GM19351 (cell line): Measurements from ENCODE around the gene PLCD1.
"Not testable (repeated sequence)": the region's sequence is repeated elsewhere in the genome, so short reads cannot be mapped to it uniquely, and the experiment has no call there.

Source experiments
- ATAC-seq: cut with Tn5 transposase; IDR thresholded peaks from one replicate; pipeline ENCODE4 v1.9.1; 2021; ENCODE audit warnings: mild to moderate bottlenecking, moderate library complexity; ENCODE audit not compliant: unreplicated experiment

PLCD1 gene

GRCh38 chr3:38038447-38038911 lies 9.0 kb upstream of the PLCD1 start:
- ATAC-seq = no peak

- ATAC-seq = no peak
Measured at GRCh38 chr3:38036906-38037305, 7.5 kb upstream of the PLCD1 start.

GRCh38 chr3:38036286-38036685 lies 6.8 kb upstream of the PLCD1 start:
- ATAC-seq = no peak

GRCh38 chr3:38034335-38034734 lies 4.9 kb upstream of the PLCD1 start:
- ATAC-seq = not testable (repeated sequence)

- not testable (repeated sequence) for ATAC-seq
Measured at GRCh38 chr3:38033586-38033985, 4.1 kb upstream of the PLCD1 start.

- no peak for ATAC-seq
Measured at GRCh38 chr3:38032328-38032865, 3.0 kb upstream of the PLCD1 start.

GRCh38 chr3:38031022-38031994 lies 1.9 kb upstream of the PLCD1 start:
- no peak for ATAC-seq

GRCh38 chr3:38030126-38031021 lies 932 bp upstream of the PLCD1 start:
- ATAC-seq = no peak

- ATAC-seq = no peak
Measured at GRCh38 chr3:38028621-38029361, 651 bp downstream of the PLCD1 start.

- no peak for ATAC-seq
Measured at GRCh38 chr3:38027466-38028465, 1.7 kb downstream of the PLCD1 start.

- ATAC-seq = no peak
Measured at GRCh38 chr3:38026856-38027255, 2.6 kb downstream of the PLCD1 start.

GRCh38 chr3:38022896-38023709 lies 6.3 kb downstream of the PLCD1 start:
- ATAC-seq = no peak

GRCh38 chr3:38022301-38022700 lies 7.1 kb downstream of the PLCD1 start:
- ATAC-seq = no peak

- no peak for ATAC-seq
Measured at GRCh38 chr3:38021196-38021595, 8.2 kb downstream of the PLCD1 start.

GRCh38 chr3:38020342-38020726 lies 9.1 kb downstream of the PLCD1 start:
- no peak for ATAC-seq

GRCh38 chr3:38019658-38020341 lies 9.6 kb downstream of the PLCD1 start:
- ATAC-seq = no peak

- ATAC-seq = no peak
Measured at GRCh38 chr3:38018296-38019266, 10.9 kb downstream of the PLCD1 start.
